Right renal cortex interstitium (tissue), 3 donors: ENCODE measurements around the gene KCNG2. TPM values are rescaled to one million over a fixed set of nuclear protein-coding genes. Genes with fewer than 3 reads are reported as not detected.

Experiments used
- DNase-seq, 3 donors: peaks; one replicate each; pipeline ENCODE4 v3.0.0-alpha.2; 2013; ENCODE audit warnings: low read depth in 3 of 3, low spot score in 2 of 3
- polyA plus RNA-seq, 3 donors: library from polyadenylated mRNA; unstranded; fragments of 120-200 nt; gene quantifications; one replicate each; pipeline ENCODE4 v1.2.1, GENCODE V29; 2013; ENCODE audit not compliant: insufficient read length in 3 of 3

The KCNG2 gene
- polyA plus RNA-seq, 3 donors = 0.15 to 0.17 TPM; not detected in 1

GRCh38 chr18:79784071-79784913, 13.4 kb upstream of the KCNG2 start:
- DNase-seq = no peak

- no peak for DNase-seq
Measured at GRCh38 chr18:79784965-79785770, 12.6 kb upstream of the KCNG2 start.

GRCh38 chr18:79785831-79786230, 11.9 kb upstream of the KCNG2 start:
- DNase-seq = no peak

- no peak for DNase-seq
Measured at GRCh38 chr18:79786304-79786703, 11.4 kb upstream of the KCNG2 start.

GRCh38 chr18:79786786-79787526, 10.8 kb upstream of the KCNG2 start:
- DNase-seq = no peak

- DNase-seq = no peak
Measured at GRCh38 chr18:79787527-79787864, 10.2 kb upstream of the KCNG2 start.

- DNase-seq = no peak
Measured at GRCh38 chr18:79787865-79788733, 9.6 kb upstream of the KCNG2 start.

GRCh38 chr18:79788734-79789085, 9.0 kb upstream of the KCNG2 start:
- no peak for DNase-seq

GRCh38 chr18:79789091-79789891, 8.4 kb upstream of the KCNG2 start:
- DNase-seq = no peak

GRCh38 chr18:79789901-79790890, 7.5 kb upstream of the KCNG2 start:
- DNase-seq = no peak

GRCh38 chr18:79790996-79791972, 6.5 kb upstream of the KCNG2 start:
- no peak for DNase-seq

- no peak for DNase-seq
Measured at GRCh38 chr18:79792096-79792987, 5.4 kb upstream of the KCNG2 start.

- no peak for DNase-seq
Measured at GRCh38 chr18:79792988-79793355, 4.8 kb upstream of the KCNG2 start.

- DNase-seq = no peak
Measured at GRCh38 chr18:79794846-79795245, 2.9 kb upstream of the KCNG2 start.

GRCh38 chr18:79795446-79795845, 2.3 kb upstream of the KCNG2 start:
- no peak for DNase-seq

GRCh38 chr18:79796016-79796415, 1.7 kb upstream of the KCNG2 start:
- no peak for DNase-seq
